Activated naive CD4-positive, alpha-beta T cell treated with anti-CD3 and anti-CD28 coated beads for 36 hours (primary cell): Measurements from ENCODE around the gene KRTAP17-1. TPM values are rescaled to one million over a fixed set of nuclear protein-coding genes. Genes with fewer than 3 reads are reported as not detected.
"Not testable (repeated sequence)": the region's sequence is repeated elsewhere in the genome, so short reads cannot be mapped to it uniquely, and the experiment has no call there.

Source experiments
- CTCF ChIA-PET: fragments of 350-600 bp; sonication (Branson Sonifier 250); formaldehyde crosslinking; loops from one replicate; lab custom pipeline; 2021; ENCODE audit warnings: antibody characterized with exemption; lab: Charles Lee
- DNase-seq: peaks from one replicate; pipeline ENCODE4 v3.0.0-alpha.2; 2020
- H3K27ac Mint-ChIP-seq: one replicate; pipeline ENCODE4 v1.8.0; 2021; ENCODE audit warnings: mild to moderate bottlenecking, mixed read lengths
- H3K27me3 Mint-ChIP-seq: one replicate; pipeline ENCODE4 v1.8.0; 2021; ENCODE audit warnings: low read depth, mixed read lengths
- H3K36me3 Mint-ChIP-seq: one replicate; pipeline ENCODE4 v1.8.0; 2021; ENCODE audit warnings: low read depth, mixed read lengths
- H3K4me1 Mint-ChIP-seq: one replicate; pipeline ENCODE4 v1.8.0; 2021; ENCODE audit warnings: low read depth, mixed read lengths
- H3K4me3 Mint-ChIP-seq: one replicate; pipeline ENCODE4 v1.8.0; 2021; ENCODE audit warnings: mild to moderate bottlenecking, moderate library complexity, mixed read lengths
- H3K9me3 Mint-ChIP-seq: one replicate; pipeline ENCODE4 v1.8.0; 2021; ENCODE audit warnings: mixed read lengths
- intact Hi-C: fragments of 100-400 bp; cut with micrococcal nuclease; formaldehyde crosslinking; loops from one replicate; pipeline ENCODE4 v1.15.1; 2023
- total RNA-seq, 2 experiments: library from RNA; stranded (reverse); gene quantifications; one replicate each; pipeline ENCODE4 v1.2.3, GENCODE V29; 2021

The KRTAP17-1 gene
- total RNA-seq, 2 experiments from 2014 or later = not detected

- H3K27me3 Mint-ChIP-seq = no peaks in the 10 kb centered on the region
- CTCF ChIA-PET = no interaction called here
- peaks cover 7% of the 10 kb centered on the region for H3K4me1 Mint-ChIP-seq
- no peak overlapping the region for H3K27ac Mint-ChIP-seq
- no peak for DNase-seq
- intact Hi-C loops = no loop called here
- peaks cover 7% of the 10 kb centered on the region for H3K9me3 Mint-ChIP-seq
- no peak overlapping the region for H3K4me3 Mint-ChIP-seq
- H3K36me3 Mint-ChIP-seq = no peaks in the 10 kb centered on the region
Observed at GRCh38 chr17:41296846-41297245, 18.7 kb downstream of the KRTAP17-1 start.

GRCh38 chr17:41294016-41294415 lies 21.5 kb downstream of the KRTAP17-1 start:
- intact Hi-C loops = no loop called here
- Mint-ChIP-seq H3K4me1 (no peaks in the 10 kb centered on the region), H3K27ac (no peak overlapping the region), H3K4me3 (no peak overlapping the region), H3K9me3 (no peaks in the 10 kb centered on the region), H3K27me3 (no peaks in the 10 kb centered on the region), H3K36me3 (no peaks in the 10 kb centered on the region)
- DNase-seq = no peak
- CTCF ChIA-PET = no interaction called here

DNA sequence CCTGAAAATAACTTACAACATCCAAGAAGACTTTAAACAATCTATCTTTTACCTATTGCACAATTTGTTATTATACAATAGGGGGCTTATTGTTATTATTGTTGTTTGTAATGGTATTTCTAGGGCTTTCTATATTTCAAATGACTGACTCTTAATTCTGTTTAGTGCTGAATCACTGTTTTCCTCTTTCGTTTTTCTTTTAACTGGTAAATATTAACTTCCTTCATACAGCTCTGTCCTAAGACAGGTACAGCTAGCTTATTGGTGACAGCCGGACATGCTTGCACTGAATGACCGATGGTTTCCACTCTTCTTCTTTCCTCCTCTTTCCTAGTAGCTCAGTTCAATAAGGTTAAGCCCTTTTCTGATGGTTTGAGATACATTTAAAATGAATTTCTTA lies 28.5 kb downstream of the KRTAP17-1 start:
- H3K9me3 Mint-ChIP-seq = no peaks in the 10 kb centered on the region
- CTCF ChIA-PET = no interaction called here
- H3K4me1 Mint-ChIP-seq = peaks cover 17% of the 10 kb centered on the region
- H3K27ac Mint-ChIP-seq = no peak overlapping the region
- no peaks in the 10 kb centered on the region for H3K36me3 Mint-ChIP-seq
- DNase-seq = no peak
- no peaks in the 10 kb centered on the region for H3K27me3 Mint-ChIP-seq
- intact Hi-C loops = no loop called here
- H3K4me3 Mint-ChIP-seq = no peak overlapping the region

DNA sequence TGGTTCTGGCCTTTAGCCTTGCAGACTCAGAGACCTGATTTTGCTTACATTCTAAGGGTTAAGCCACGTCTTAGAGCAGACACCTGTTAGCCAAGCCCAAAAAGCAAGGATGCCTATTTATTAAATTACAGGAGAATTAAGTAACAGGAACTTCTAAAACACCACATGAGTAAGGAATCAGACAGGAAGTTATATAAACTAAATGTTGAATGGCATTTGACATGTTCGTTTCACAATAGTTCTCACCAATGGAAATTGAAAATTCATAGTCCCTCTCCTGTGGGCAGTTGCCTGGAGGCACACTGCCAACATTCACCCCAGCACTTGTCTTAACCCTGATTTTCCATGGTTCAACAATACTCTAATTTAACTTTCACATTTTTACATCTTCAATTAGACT lies 31.0 kb downstream of the KRTAP17-1 start:
- no peaks in the 10 kb centered on the region for H3K27me3 Mint-ChIP-seq
- CTCF ChIA-PET = no interaction called here
- H3K4me1 Mint-ChIP-seq = peaks cover 17% of the 10 kb centered on the region
- H3K4me3 Mint-ChIP-seq = no peak overlapping the region
- DNase-seq = no peak
- H3K27ac Mint-ChIP-seq = no peak overlapping the region
- intact Hi-C loops = no loop called here
- no peaks in the 10 kb centered on the region for H3K36me3 Mint-ChIP-seq
- H3K9me3 Mint-ChIP-seq = no peaks in the 10 kb centered on the region

- H3K4me1 Mint-ChIP-seq = peaks cover 17% of the 10 kb centered on the region
- H3K4me3 Mint-ChIP-seq = no peak overlapping the region
- no peaks in the 10 kb centered on the region for H3K27me3 Mint-ChIP-seq
- no peak for DNase-seq
- intact Hi-C loops = no loop called here
- no peak overlapping the region for H3K27ac Mint-ChIP-seq
- CTCF ChIA-PET = no interaction called here
- H3K36me3 Mint-ChIP-seq = no peaks in the 10 kb centered on the region
- H3K9me3 Mint-ChIP-seq = no peaks in the 10 kb centered on the region
Observed at GRCh38 chr17:41284043-41284442, 31.5 kb downstream of the KRTAP17-1 start.

DNA sequence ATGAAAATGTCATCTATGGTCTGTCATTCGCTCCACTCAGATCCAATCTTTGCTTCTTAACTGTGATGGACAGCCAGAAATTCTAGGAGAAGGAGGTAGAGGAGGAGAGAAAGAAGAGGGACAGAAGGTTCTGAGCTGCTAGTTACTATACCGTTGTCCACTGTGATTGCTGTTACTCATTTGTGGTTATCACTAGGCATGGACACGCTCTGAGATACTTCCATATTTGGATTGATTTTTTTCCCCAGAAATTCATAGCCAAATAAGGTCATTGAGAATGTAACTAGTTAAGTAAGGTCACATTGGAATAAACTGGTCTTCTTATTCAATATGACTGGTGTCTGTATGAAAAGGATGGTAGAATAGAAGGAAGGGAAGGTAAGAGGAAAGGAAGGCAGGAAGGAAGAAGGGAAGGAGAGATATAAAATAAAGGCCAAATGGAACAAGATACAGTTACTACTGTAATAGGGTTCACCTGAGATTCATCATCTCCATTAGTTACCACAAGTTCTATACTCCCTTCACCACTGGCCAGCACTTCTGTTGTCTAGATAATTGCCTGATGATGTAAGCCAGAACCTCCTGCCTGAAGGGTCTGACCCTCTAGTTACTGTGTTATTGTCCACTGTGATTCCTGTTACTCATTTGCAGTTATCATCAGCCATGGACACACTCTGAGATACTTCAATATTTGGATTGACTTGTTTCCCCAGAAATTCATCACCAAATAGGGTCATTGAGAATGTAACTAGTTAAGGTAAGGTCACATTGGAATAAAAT lies 37.1 kb downstream of the KRTAP17-1 start:
- no peaks in the 10 kb centered on the region for H3K9me3 Mint-ChIP-seq
- intact Hi-C loops = no loop called here
- H3K27me3 Mint-ChIP-seq = no peaks in the 10 kb centered on the region
- peaks cover 3% of the 10 kb centered on the region for H3K4me1 Mint-ChIP-seq
- no peak for DNase-seq
- H3K4me3 Mint-ChIP-seq = no peak overlapping the region
- no peak overlapping the region for H3K27ac Mint-ChIP-seq
- no peaks in the 10 kb centered on the region for H3K36me3 Mint-ChIP-seq
- CTCF ChIA-PET = no interaction called here

GRCh38 chr17:41275648-41276190 lies 39.8 kb downstream of the KRTAP17-1 start, which contains the start of gene KRTAP9-7:
KRTAP9-7 (plus strand) TSS chr17:41275698; CDS start chr17:41275698, 0 bp downstream.
- intact Hi-C loops = loop anchor here (1.0 kb wide), 1 partner anchor 11 kb away; no protein-coding TSS in a partner anchor
- H3K36me3 Mint-ChIP-seq, H3K4me1 Mint-ChIP-seq, H3K27me3 Mint-ChIP-seq, H3K4me3 Mint-ChIP-seq, DNase-seq, H3K27ac Mint-ChIP-seq, H3K9me3 Mint-ChIP-seq: not testable (repeated sequence)
- CTCF ChIA-PET = interaction anchor here (0.6 kb wide), 1 partner anchor 358 kb away, joined by 3 read pairs; no protein-coding TSS in a partner anchor

DNA sequence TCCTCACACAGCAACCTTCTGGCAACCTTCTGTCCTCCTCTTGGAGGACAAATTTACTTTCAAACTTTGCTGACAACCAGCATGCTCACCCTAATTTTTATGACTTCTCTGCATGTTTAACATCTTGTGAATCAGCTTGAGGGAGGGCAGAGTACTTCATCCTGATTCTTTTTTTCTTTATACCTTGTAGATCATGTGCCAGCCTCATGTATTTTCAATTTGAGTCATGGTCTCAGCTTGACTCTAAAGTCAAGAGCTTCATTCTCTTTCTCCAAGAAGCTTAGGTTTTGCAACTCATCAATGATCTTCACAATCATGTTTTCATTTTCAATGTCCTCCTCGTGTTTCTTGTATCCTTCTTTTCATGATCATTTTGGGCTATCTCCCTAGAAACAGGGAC lies 43.7 kb downstream of the KRTAP17-1 start:
- intact Hi-C loops = no loop called here
- Mint-ChIP-seq H3K4me1 (peaks cover 8% of the 10 kb centered on the region), H3K27me3 (no peaks in the 10 kb centered on the region), H3K9me3 (no peaks in the 10 kb centered on the region), H3K4me3 (no peak overlapping the region), H3K36me3 (no peaks in the 10 kb centered on the region), H3K27ac (peak overlapping the region; percentile 36)
- CTCF ChIA-PET = no interaction called here
- no peak for DNase-seq

DNA sequence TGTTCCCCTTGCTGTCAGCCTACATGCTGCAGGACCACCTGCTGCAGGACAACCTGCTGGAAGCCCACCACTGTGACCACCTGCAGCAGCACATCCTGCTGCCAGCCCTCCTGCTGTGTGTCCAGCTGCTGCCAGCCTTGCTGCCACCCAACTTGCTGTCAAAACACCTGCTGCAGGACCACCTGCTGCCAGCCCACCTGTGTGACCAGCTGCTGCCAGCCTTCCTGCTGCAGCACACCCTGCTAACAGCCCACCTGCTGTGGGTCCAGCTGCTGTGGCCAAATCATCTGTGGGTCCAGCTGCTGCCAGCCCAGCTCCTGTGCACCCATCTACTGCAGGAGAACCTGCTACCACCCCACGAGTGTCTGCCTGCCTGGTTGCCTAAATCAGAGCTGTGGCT lies 44.2 kb downstream of the KRTAP17-1 start:
- H3K9me3 Mint-ChIP-seq, H3K27ac Mint-ChIP-seq, H3K27me3 Mint-ChIP-seq, H3K36me3 Mint-ChIP-seq, CTCF ChIA-PET, H3K4me3 Mint-ChIP-seq, H3K4me1 Mint-ChIP-seq, DNase-seq, intact Hi-C loops: not testable (repeated sequence)

GRCh38 chr17:41267711-41268110 lies 47.8 kb downstream of the KRTAP17-1 start:
- DNase-seq = no peak
- H3K4me3 Mint-ChIP-seq = no peak overlapping the region
- H3K4me1 Mint-ChIP-seq = peaks cover 5% of the 10 kb centered on the region
- intact Hi-C loops = no loop called here
- H3K36me3 Mint-ChIP-seq = no peaks in the 10 kb centered on the region
- H3K27me3 Mint-ChIP-seq = no peaks in the 10 kb centered on the region
- H3K27ac Mint-ChIP-seq = no peak overlapping the region
- H3K9me3 Mint-ChIP-seq = no peaks in the 10 kb centered on the region
- CTCF ChIA-PET = interaction anchor here (0.6 to 0.7 kb wide), 2 partner anchors 253 to 291 kb away, joined by 3 to 4 read pairs; no protein-coding TSS in a partner anchor

DNA sequence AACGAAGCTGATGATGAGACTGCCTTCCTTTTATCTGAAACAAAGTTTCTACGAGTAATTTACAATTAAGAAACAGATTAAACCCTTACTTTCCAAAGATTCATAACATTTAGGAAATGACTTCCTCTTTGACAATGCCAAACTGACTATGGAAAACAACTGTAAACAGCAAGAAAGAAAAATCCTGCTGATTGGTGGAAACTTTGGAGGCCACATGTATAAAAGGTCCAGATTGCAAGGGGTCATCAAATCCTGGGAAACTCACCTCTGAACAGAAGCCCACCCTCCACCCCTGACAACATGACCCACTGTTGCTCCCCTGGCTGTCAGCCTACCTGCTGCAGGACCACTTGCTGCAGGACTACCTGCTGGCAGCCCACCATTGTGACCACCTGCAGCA lies 50.4 kb downstream of the KRTAP17-1 start, which contains the start of gene KRTAP9-6:
Gene KRTAP9-6, plus strand, starts transcription at position 301 of the 400 bp plus-strand sequence. Its CDS starts 0 bp downstream, at position 301.
- no peak within 1 kb of the TSS for H3K4me3 Mint-ChIP-seq
- H3K27me3 Mint-ChIP-seq = no peaks in the 10 kb centered on the region
- H3K4me1 Mint-ChIP-seq = no peaks in the 10 kb centered on the region
- no peak for DNase-seq
- intact Hi-C loops = no loop called here
- CTCF ChIA-PET = no interaction called here
- no peaks in the 10 kb centered on the region for H3K9me3 Mint-ChIP-seq
- no peaks in the 10 kb centered on the region for H3K36me3 Mint-ChIP-seq
- H3K27ac Mint-ChIP-seq = no peak within 1 kb of the TSS
